NCI-H1048 (cell line): Measurements from ENCODE around the gene KCNG4.
"Not testable (repeated sequence)": the region's sequence is repeated elsewhere in the genome, so short reads cannot be mapped to it uniquely, and the experiment has no call there.

Experiments
- DNase-seq: peaks from one replicate; lab custom pipeline; 2025; lab: John Stamatoyannopoulos, UW

Gene KCNG4

DNA sequence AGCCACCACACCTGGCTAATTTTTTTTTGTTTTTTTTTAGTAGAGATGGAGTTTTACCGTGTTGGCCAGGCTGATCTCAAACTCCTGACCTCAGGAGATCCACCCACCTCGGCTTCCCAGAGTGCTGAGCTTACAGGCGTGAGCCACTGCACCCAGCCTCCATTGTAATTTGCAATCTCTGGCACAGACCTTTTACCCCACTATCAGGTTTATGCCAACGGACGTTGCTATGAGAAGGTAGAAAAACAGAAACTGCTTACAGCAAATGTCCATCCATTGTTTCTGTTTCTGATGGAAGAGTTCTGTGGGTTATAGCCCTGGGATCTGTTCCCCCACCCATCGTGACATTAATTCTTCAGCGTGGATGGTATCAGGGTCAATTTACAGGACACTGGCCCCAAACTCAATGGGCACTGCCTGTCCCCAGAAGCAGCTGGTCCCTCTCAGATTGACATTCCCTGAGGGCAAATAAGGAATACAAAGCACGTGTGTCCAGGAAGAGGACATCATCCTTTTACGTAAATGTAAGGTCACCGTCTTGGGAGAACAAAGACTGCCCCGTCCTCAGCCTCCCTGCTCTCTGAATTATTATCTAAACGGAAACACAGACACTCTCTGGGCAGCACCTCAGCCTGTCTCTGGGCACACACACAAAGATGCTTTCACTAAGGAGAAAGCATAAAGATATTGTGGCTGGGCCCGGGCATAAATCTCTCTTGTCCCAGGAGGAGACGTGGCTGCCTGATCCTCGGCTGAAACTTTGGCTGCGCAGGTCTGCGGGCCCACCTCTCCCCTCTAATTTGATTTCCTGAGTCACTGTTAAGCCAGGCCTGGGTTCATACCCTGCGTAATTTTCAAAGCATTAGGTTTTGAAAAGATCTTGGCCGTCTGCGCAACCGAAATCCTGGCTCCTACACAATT is 5.2 kb downstream of the KCNG4 start:
- DNase-seq = no peak

DNA sequence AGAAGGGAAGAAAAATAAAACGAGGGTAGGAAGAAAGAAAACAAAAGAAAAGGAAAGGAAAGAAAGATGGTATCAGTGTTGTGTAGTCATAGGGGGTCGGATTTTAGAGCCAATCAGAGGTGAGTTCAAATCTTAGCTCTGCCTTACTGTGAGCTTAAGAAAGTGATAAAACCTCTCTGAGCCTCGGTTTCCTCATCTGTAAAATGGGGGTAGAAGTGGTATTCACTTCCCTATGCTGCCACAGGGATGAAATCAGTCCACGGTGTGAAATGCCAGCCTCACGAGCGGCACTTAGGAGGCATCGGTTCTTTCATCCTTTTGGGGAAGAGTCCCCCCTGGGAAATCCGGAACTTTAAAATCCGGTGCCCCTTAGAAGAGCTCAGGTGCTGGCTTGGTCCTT is 6.1 kb downstream of the KCNG4 start:
- DNase-seq = no peak

DNA sequence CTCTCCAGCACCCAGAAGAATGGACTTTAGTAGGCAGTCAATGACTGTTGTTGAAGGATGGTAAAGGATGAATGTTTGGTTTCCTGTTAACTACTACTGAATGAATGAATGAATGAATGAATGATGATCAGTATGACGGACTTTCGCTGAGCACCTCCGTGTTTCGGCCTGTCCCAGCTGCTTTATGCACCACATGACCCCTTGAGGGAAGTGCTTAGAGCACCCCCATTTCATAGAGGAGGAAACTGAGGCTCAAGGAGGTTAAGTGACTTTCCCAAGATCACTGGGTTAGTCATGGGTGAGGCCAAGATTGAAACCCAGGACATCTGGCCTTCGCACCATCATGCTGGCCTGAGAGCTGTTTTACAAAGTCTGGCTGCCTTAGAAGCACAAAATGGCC is 6.8 kb downstream of the KCNG4 start:
- DNase-seq = no peak

DNA sequence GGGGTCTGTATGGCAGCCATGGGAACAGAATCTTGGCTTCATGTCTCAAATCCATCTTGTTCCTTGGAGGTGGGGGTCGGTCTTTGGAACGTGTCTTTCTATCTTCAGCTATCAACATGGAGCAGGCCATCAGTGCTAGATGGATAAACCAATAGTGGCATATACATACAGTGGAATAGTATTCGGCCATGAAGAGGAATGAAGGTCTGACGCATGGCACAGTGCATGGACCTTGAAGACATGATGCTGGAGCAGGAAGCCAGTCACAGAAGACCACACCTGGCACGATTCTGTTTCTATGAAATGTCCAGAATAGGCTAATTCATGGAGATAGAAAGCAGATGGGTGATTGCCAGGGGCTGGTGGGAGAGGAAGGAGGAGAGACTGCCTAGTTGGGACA is 7.8 kb downstream of the KCNG4 start:
- no peak for DNase-seq

DNA sequence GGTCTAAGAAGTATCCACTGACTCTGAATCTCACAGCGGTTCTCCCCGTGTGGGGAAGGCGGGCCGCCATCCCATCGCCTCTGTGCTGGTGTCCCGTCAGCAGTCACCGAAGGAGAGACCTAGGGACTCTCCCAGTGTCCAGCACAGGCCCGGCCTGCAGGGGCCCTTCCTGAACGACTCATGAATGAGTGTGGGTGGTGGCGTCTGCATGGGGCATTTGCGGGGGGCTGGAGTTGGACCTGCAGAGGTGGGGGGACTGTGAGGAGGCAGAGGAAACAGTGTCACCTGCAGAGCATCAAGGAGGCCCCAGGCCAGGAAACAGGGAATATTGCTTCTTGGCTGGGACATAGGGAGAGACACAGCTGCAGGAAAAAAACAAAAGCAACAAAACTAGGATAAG is 10.3 kb downstream of the KCNG4 start:
- no peak for DNase-seq

DNA sequence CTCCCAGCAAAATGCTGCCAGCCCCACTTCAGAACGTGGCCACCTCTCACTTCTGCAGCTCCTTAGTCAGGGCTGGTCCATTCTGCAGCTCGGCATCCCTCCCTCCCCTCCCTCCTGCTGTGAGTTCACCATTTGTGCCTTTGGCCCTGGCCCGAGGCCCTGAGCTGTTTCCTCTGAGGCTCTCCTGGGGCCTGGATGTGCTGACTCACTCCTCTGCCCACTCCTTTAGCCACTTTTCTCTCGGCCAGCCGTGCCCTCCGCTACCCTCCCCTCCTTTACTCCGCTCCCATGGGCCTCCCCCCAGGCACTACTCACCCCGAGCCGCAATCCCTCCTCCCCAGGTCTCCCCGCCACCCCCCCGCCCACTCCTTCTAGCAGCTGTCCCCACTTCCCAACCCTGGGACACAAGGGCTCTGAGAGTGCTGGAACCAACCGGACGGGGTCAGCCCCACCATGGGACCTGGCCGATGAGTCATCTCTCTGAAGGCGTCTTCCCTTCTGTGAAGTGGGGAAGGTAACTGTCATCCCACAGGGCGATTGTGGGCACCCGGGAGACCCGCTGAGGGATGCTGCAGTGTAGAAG is 11.5 kb downstream of the KCNG4 start:
- DNase-seq = no peak

DNA sequence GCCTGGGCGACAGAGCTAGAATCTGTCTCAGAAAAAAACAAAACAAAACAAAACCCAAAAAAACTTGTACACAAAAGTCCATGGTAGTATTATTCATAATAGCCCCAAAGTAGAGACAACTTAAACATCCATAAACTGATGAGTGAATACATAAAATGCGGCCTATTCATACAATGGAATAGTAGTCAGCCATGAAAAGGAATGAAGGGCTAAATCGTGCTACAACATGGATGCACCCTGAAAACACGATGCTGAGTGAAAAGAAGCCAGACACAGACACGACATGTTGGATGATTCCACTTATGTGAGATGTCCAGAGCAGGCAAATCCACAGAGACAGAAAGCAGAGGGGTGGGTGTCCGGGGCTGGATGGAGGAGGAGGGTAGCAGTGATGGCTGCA is 12.3 kb downstream of the KCNG4 start:
- DNase-seq = no peak

DNA sequence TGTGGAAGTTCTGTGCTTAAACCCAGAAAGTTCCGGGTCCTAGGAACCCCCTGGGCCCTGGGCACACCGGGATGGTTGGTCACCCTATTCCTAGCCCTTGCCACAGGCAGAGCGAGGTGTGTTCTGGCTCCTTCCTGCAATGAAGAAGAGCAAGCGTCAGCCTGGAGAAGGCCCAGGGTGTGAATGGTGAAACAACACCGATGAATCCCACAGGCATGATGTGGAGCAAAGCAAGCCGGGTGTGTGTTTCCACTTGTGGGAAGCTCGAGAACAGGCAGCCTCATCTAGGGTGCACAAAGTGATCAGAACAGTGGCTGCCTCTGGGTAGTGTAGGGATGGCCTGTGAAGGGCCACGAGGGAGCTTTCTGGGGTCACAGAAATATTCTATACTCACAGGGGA is 13.8 kb downstream of the KCNG4 start:
- no peak for DNase-seq

DNA sequence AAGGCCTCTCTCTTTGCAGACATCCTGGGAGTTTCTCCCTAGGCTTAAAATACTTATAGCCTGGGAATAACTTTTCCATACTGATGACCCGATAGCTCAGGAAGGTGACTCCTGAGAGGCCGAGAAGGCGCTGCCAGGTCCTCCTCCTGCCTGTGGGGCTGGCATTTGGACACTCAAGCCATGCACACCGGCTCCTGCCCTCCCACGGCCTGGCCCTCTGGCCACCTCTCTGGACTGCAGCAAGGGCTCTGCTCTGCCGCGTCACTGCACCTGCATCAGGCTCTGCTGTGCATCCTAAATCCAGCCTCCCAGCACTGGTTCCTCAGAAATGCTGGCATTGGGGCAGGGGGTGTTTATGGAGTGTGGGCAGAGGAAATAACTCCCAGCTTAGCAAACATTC is 14.2 kb downstream of the KCNG4 start:
- DNase-seq = no peak

DNA sequence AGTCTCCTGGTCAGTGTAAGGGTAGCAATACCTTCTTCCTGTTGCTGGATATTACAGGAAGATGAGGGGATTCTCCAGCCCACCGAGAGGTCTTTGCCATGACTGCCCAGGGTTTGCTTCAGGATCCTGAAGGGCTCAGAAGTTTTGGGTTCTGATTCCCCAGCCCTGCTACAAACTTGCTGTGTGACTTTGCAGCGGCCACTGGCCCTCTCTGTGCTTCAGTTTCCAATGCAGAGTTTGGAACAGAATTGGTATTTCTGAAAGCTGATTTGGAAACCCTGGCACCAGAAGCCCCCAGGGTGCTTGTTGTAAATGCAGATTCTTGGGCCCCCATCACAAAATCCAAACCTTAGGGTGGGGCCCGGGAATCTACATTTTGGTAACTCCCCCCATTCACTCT is 14.7 kb downstream of the KCNG4 start:
- DNase-seq = no peak

DNA sequence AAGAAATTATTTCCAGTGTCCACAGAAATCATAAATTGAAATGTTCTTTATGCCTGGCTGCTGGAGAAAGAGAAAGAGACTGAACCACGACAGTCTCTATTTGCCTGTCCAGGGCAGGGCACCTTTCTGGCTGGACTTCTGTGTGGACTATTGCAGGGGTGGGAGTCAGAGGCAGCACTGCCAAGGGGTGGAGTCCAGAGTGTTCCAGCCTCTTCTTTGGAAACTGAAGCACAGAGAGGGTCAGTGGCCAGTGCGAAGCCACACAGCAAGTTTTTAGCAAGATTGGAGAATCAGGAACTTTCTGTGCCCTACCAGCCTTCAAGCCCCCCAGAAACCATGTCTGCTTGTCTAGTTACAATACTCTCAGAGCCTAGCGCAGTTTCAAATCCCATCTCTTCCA is 15.3 kb downstream of the KCNG4 start:
- DNase-seq = no peak

DNA sequence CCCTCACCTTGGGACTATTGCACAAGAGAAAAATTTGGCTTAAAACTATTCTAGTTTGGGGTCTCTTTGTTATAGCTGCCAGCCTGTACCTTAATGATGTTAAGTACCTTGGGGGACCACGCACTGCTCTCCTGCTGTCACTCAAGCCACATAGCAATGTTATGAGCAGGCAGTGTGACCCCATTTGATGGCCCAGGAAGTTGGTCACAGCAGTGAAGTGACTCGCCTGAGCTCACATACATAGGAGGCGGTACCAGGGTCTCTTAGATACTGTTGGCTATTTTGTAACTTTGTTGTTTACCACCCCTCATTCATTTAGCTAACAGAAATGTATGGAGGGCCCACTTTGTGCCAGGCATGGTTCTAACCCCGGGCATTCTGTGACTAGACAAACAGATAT is 16.4 kb downstream of the KCNG4 start:
- DNase-seq = no peak

DNA sequence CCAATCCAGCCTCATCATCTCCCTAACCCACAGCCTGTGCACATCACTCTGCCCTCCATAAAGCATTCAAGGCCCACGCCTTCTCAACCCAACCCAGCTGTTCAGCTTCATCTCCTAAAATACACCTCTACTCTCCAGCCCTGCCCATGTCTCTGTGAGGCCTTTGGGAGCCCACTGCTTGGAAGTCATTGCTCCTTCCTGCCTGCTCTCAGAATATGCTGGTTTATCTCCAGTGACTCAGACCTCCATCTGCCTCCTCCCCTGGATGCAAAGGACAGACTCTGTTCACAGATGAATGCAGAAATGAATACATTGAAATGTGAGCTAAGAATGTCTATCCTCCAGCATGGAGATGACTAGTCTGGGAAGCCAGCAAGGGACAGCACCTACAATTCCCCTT is 19.0 kb downstream of the KCNG4 start:
- DNase-seq = no peak

DNA sequence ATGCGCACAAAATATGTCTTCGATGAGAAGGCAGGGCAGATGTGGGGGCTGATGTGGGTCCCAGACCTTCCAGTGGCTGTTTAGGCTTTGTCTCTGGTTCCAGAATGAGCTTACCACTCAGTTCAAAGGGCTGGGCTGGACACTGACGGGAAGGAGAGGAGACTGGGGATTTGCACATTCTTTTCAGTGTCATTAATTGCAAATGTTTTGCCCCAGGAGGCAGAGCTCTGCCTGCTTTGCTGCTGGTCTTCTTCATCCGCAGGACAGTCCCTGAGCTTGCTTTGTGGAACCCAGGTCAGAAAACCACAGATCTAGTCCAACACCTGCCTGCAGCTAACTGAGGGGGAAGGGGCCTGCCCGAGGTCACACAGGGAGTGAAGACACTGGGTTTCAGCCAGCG is 20.9 kb downstream of the KCNG4 start:
- no peak for DNase-seq

DNA sequence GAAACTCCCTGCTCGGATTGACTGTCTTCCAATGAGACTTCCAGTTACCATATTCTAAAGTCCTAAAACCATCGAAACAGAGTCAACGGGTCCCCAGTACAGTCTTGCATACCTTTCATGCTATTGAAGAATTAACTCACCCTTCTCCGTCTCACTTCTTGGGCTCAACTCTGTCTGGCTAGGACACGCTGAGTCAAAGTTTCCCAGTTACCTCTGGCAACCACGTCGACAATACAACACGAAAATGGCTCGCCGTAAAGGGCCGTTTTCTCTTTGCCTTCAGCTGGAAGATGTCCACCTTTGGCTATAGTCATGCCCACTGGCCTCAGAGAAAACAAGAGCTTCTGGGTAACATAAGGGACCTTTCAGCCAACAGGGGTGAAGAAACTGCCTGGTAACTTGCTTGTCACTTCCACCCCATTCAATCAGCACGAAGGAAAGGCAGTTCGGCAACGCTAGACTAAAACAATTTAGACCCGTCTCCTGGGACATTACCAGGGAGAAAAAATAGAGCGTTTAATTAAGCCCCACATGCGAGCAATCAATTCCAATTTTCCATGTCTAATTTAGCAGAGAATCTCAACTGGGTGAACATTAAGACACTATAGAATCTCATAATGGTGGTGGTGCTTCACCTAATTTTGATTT is 21.5 kb downstream of the KCNG4 start:
- no peak for DNase-seq

DNA sequence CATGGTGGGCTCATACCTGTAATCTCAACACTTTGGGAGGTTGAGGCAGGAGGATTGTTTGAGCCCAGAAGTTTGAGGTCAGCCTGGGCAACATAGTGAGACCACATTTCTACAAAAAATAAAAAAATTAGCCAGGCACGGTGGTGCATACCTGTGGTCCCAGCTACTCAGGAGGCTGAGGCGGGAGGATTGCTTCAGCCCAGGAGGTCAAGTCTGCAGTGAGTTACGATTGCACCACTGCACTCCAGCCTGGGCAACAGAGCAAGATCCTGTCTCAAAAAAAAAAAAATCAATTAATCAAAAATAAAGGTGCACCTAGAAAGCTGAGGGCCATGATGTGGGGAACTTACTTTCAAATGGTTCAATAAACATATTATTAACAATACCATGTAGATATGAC is 23.7 kb downstream of the KCNG4 start:
- not testable (repeated sequence) for DNase-seq

DNA sequence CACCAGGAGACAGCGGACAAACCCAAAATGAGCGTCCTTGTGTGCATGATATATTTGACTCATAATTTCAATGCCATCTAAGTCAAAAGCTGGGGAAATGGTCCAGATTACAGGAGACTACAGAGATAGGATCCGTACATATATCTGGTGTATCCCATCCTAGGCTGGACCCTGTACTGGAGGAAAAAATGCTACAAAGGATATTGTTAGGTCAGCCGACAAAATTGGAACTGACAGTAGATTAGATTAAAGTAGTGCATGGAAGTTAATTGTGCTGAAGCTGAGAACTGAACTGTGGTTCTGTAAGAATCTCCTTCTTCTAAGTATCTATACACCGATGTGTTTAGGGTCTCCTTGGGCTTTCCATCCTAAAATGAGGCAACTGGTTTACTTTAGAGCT is 24.3 kb downstream of the KCNG4 start:
- DNase-seq = no peak

DNA sequence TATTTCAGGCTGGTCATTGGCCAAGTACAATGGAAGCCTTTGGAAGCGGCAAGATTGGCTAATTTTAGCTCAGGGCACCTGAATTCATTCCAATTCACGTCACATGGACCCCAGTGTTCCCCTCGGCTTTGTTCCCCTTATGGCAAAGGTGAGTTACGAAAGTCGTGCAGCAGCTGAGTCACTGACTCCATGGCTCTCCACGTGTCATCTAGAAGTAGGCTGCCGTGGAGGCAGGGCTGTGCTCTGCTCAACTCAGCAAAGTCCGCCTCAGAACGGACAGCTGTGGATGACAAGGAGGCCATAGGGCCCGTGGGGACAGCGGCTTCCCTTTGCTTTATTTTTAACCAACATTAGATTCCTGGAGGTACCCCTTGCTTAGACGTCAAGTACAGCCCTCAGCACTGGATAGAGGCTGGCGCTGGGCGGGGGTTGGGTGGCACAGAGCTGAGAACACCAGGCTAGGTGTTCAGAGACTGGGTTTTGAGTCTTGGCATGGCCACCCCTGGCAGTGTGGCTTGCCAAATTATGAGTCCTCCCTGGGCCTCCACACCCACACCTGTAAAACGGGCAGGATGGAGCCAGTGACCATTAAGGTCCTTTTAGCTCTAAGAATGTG is 25.3 kb downstream of the KCNG4 start:
- no peak for DNase-seq

DNA sequence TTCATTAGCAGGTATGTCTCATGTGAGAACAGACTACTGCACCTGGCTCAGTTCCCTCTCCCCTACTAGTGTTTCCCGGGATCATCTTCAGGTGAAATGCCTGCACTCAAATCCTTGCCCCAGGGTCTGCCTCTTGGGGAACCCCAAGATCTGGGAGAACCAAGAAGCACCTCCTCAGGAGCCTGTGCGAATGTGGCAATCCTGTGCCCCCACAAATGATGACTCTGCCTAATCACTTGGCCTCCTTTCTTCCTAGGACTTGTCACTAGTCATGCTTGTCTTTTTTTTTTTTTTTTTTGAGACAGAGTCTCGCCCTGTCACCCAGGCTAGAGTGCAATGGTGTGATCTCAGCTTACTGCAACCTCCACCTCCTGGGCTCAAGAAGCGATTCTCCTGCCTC is 27.2 kb downstream of the KCNG4 start:
- DNase-seq = no peak

DNA sequence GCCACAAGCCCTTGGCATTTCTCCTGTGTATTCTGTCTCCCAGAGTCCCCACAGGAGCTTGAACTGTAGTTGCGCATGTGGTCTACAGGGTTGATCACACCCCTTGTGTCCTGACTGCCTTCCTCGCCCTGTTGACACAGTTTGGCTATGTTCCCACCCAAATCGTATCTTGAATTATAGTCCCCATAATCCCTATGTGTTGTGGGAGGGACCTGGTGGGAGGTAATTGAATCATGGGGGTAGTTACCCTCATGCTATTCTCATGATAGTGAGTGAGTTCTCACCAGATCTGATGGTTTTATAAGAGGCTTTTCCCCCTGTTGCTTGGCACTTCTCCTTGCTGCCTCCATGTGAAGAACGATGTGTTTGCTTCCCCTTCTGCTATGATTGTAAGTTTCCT is 27.7 kb downstream of the KCNG4 start:
- DNase-seq = no peak

DNA sequence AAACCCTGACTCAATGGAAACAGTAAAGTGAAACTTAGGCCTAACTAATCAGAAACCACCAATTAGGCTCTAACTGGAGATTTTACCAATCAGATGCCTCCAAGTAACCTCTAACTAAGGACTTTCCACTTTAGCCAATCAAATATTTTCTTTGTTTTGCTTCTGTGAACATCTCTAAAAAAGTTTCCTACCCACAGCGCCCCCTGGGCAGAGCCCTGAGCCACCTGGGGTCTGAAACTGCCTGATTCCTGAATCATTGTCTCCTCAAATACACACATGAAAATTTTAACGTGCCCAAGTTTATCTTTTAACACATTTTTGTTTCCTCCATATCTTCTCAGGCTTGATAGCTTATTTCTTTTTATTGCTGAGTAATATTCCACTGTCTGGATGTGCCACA is 29.8 kb downstream of the KCNG4 start:
- no peak for DNase-seq

DNA sequence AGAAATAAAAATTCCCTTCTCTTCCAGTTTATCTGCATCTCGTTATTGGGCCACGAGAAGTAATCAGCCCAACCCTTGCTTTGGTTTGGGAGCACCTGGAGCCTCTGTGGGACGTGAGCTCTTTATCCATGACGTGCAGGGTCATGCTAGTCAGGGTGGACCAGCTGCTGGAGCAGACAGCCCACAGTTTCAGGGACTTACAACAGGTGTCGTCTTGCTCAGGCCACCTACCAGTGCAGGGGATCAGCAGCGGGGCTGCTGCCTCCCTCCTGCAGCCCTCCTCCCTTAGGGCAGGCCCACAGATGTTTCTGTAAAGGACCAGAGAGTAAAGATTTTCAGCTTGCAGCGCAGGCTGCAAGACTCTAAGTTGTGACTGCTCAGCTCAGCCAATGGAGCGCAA is 31.9 kb downstream of the KCNG4 start:
- DNase-seq = no peak

DNA sequence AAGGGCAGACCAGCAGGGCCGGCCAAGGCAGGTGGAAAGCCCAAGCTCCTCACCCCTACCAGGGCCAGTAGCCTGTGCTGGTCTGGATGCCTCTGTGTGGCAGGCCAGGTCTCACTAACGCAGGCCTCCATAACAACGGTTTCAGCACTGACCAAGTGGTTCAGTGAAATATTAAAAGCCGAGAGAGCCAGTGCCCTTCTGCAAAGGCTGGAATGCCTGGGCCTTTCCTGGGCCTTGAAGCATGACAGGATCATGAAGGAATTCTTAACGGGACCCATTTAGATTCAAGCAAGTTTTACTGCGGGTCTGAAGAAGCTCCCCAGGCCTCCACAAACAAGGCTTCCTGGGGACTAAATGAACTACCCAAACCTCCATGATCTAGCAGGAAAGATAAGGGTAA is 32.6 kb downstream of the KCNG4 start:
- no peak for DNase-seq
